ENCODE measurements around the gene LGI2.

The LGI2 gene

DNA sequence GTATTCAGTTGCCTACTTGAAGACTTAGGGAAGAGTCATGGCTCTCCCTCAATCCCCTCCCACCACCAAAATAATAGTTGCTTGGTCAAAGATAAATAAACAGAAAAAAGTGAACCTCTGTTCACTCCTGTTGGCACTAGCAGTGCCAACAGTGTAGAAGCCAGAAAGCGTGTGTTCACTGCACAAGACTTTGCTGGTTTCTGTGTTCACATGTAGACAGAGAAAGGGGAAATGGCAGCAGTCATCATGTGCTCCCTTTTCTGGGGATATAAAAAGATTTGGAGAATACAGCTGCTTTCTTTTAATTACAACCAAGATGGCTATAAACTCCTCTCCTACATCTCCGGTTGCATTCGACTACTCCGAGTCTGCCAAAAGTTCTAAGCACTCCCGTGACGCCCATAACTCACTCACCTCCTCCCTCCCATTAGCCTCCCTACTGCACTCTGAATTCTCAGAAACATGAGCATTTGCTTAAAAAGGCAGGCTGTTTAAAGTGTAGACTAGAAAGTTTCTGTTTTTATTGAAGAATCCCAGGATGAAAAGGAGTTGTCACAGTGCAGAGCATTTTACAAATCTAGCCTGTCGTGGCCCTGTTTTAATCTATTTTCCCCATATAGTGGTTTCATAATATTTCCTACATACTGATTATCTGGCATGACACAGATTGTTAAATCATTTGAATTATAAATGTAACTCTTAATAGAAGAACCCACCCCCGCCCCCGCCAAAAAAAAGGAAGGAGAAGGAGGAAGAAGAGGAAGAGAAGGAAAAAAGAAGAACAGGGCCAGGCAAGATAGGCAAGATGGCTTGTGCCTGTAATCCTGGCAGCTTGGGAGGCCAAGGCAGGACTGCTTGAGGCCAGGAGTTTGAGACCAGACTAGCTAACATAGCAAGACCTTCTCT is 16.7 kb downstream of the LGI2 start:
- DNase-seq (ENCODE audit: low read depth), result no peak
- H3K4me3 ChIP-seq (ENCODE audit: low read length), result no peak overlapping the region
- TF ChIP-seq, protein P1, sequence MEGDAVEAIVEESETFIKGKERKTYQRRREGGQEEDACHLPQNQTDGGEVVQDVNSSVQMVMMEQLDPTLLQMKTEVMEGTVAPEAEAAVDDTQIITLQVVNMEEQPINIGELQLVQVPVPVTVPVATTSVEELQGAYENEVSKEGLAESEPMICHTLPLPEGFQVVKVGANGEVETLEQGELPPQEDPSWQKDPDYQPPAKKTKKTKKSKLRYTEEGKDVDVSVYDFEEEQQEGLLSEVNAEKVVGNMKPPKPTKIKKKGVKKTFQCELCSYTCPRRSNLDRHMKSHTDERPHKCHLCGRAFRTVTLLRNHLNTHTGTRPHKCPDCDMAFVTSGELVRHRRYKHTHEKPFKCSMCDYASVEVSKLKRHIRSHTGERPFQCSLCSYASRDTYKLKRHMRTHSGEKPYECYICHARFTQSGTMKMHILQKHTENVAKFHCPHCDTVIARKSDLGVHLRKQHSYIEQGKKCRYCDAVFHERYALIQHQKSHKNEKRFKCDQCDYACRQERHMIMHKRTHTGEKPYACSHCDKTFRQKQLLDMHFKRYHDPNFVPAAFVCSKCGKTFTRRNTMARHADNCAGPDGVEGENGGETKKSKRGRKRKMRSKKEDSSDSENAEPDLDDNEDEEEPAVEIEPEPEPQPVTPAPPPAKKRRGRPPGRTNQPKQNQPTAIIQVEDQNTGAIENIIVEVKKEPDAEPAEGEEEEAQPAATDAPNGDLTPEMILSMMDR (conservative IDR thresholded peaks at IDR 0.05; ENCODE audit: low read depth, low read length), result no peak

DNA sequence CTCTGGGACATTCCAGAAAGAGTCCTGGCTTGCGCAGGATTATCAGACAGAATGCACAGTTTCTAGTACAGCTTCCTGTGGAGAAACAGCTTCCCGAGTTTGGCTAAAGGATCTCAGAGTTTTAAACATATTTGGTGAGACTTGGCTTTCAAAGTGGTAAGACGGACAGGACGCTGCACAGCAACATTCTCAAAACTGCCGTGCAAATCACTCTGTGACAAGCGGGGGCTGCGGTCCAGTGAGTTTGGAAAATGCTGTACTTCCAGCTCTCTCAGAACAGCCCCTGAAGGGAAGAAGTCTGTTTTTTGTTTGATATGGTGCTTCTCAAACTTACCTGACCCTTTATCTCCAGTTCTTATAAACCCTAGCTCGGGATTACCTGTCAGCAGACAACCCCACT is 18.1 kb downstream of the LGI2 start:
- H3K4me3 ChIP-seq (ENCODE audit: low read length), result no peak overlapping the region
- TF ChIP-seq, protein P1 (conservative IDR thresholded peaks at IDR 0.05; ENCODE audit: low read depth, low read length), result no peak
- DNase-seq (ENCODE audit: low read depth), result no peak

DNA sequence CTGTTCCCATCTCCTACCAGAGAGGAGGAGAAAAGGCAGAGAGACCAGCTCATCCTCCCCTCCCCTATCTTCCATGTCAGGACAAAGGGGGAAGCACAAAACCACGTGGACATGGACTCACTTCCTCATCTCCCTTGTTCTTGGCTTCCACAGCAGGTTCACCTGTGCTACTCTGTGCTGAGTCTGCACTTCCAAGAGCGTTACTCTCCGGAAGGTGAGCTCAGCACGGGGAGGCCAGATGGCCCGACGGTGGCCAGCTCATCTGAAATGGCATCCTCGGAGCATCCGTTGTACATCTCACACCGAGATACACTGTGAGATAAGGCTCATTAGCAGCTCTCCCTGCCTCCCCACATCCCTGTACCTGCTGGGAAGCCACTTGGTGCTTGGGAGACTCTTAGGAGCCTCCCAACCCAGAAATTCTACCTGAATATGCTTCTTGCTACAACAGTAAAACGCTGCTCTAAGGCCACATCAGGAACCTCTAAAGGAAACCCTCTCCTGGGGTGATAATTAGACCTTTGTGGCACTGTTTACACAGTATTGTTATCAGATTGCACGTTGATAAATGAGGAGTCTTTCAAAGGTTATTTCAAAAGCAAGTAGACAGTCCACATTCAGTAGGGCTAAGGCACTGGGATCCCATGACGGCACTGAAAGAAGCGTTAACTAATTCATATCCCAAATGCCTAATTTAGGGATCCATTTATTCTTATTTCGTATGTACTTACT is 19.4 kb downstream of the LGI2 start:
- H3K4me3 ChIP-seq (ENCODE audit: low read length), result no peak overlapping the region

DNA sequence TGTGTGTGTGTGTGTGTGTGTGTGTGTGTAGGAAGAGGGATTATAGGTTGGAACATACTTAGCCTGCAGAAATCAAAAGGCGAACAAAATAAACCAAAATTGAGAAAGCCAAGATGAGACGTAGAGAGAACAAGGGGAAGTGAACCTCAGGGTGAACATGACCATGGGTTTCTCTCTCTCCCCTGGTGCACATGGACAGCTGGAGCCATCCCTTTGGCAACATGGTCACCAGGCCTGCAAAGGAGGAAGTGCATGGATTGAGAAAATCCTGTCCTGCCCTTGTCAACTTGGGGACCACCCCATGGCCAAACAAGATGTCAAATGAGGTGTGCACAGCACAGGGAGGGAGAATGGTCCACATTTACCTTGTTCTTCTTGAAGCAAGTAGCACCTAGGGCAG is 23.1 kb downstream of the LGI2 start:
- no peak for DNase-seq (ENCODE audit: low read depth)
- TF ChIP-seq, protein P1 (conservative IDR thresholded peaks at IDR 0.05; ENCODE audit: low read depth, low read length), result no peak
- no peak overlapping the region for H3K4me3 ChIP-seq (ENCODE audit: low read length)

More for the DNA sequence above, 19.4 kb downstream of the LGI2 start:
- TF ChIP-seq, protein P1 (conservative IDR thresholded peaks at IDR 0.05; ENCODE audit: low read depth, low read length), result no peak
- DNase-seq (ENCODE audit: low read depth), result no peak

DNA sequence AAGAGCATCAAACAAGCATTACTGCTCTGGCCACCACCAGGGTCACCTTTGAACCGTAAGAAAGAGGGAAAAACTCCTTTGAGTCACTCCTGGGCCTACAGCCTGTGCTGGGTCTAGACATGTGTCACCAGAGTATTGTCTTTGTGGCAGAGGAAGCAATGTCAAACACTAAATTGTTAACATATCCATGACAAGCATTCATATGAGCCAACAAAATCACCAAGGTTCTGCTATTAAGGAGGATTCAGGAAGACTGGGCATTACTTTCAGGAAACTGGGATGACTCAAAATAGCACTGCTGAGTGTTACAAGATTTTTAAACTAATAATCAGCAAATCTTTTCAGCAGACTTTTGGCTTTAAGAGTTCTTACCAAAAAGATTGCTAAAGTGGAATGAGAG is 28.1 kb downstream of the LGI2 start:
- no peak overlapping the region for H3K4me3 ChIP-seq (ENCODE audit: low read length)
- no peak for DNase-seq (ENCODE audit: low read depth)
- TF ChIP-seq, protein P1 (conservative IDR thresholded peaks at IDR 0.05; ENCODE audit: low read depth, low read length), result no peak

DNA sequence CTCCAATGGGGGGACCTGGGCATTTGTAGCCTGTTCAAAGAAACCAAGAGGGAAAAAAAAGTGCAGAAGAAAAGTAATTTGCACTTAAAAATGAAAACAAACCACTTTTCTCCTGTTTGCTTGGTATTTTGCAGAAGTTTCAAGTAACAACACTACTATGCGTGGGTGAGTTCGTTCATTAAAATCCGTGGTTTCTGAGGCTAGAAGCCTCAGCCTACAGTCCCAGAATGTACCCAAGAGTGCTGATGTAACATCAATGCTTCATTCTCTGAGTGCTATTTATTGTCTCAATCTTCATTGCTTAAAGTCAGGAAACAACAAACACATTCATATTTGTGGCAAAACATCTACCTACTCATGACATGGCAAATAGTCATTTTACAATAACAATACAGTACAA is 29.2 kb downstream of the LGI2 start:
- no peak for DNase-seq (ENCODE audit: low read depth)
- TF ChIP-seq, protein P1 (conservative IDR thresholded peaks at IDR 0.05; ENCODE audit: low read depth, low read length), result no peak
- H3K4me3 ChIP-seq (ENCODE audit: low read length), result no peak overlapping the region

Measured in retinal pigment epithelial cell (primary cell).